Vagina (tissue), 2 donors: ENCODE measurements around the gene IQSEC3.
"Not testable (repeated sequence)": the region's sequence is repeated elsewhere in the genome, so short reads cannot be mapped to it uniquely, and the experiment has no call there.

Experiments used
- CTCF ChIP-seq, 3 experiments: fragments of 450-650 bp in 2 of 3; fragments of 200-600 bp in 1 of 3; sonication (generic) in 1 of 3; IDR thresholded peaks; one replicate each; pipeline ENCODE4 v1.5.1; 2017 to 2019; ENCODE audit warnings: antibody characterized with exemption in 3 of 3, mild to moderate bottlenecking in 2 of 3, moderate library complexity in 2 of 3
- POLR2AphosphoS5 ChIP-seq, 2 donors: sonication (generic); formaldehyde crosslinking; IDR thresholded peaks; one replicate each; pipeline ENCODE4 v1.9.0; 2017; ENCODE audit warnings: antibody characterized with exemption in 2 of 2, mild to moderate bottlenecking in 2 of 2, low read depth in 1 of 2; ENCODE audit not compliant: insufficient read depth in 1 of 2

GRCh38 chr12:74420-75190, 8.0 kb downstream of the IQSEC3 start:
- TF ChIP-seq POLR2AphosphoS5 (IDR thresholded peaks at IDR 0.05; ENCODE audit: insufficient read depth in 1 of 2, low read depth in 1 of 2); CTCF (IDR thresholded peaks at IDR 0.05): not testable (repeated sequence)
